WTC11 (cell line): ENCODE data around the gene OMA1.

Experiments
- FOXP1 ChIP-seq: sonication (generic); formaldehyde crosslinking; IDR thresholded peaks from 2 replicates; pipeline ENCODE4 v1.8.0; 2022; ENCODE audit warnings: missing genetic modification reagents, mild to moderate bottlenecking, moderate library complexity, borderline replicate concordance
- MXD4 ChIP-seq: fragments of 250-450 bp; sonication (Bioruptor Pico); IDR thresholded peaks from 2 replicates; pipeline ENCODE4 v1.8.0; 2021; ENCODE audit warnings: mild to moderate bottlenecking, moderate library complexity, borderline replicate concordance
- NFYB ChIP-seq: sonication (generic); formaldehyde crosslinking; conservative IDR thresholded peaks from 2 replicates; pipeline ENCODE4 v1.8.0; 2022; ENCODE audit warnings: low read depth, missing genetic modification reagents
- SP1 ChIP-seq: sonication (generic); formaldehyde crosslinking; conservative IDR thresholded peaks from 2 replicates; pipeline ENCODE4 v1.8.1; 2022; ENCODE audit warnings: missing genetic modification reagents
- ZNF317 ChIP-seq: sonication (generic); formaldehyde crosslinking; IDR thresholded peaks from 2 replicates; pipeline ENCODE4 v1.8.1; 2023; ENCODE audit warnings: low read depth, mild to moderate bottlenecking, moderate library complexity, missing genetic modification reagents, borderline replicate concordance
- TF ChIP-seq, protein P1 (sequence below): fragments of 200-600 bp; IDR thresholded peaks from 2 replicates; pipeline ENCODE4 v1.8.0; 2022; ENCODE audit warnings: antibody characterized with exemption
- TF ChIP-seq, protein P2 (sequence below): sonication (generic); formaldehyde crosslinking; IDR thresholded peaks from 2 replicates; pipeline ENCODE4 v1.8.0; 2023; ENCODE audit warnings: missing genetic modification reagents
- TF ChIP-seq, protein P3 (sequence below): sonication (generic); formaldehyde crosslinking; IDR thresholded peaks from 2 replicates; pipeline ENCODE4 v1.8.0; 2022; ENCODE audit warnings: mild to moderate bottlenecking, missing genetic modification reagents

DNA sequence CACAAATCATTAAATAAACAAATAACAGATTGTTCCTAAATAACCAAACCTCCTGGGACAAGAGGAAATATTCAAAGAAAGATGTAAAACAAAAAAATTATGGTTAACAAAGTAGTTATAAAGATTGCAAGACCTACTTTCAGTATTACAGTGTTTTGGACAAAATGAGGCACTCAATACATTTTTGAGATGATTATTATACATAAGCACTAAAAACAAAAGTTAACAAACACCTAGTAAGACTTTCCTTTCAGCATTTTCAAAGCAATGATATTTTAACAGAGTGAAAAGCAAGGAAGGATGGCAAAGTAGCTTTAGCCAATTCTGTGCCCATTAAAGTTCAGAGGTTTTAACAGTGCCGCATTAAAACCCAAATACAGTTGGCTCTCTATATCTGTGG, 17.2 kb downstream of the OMA1 start:
- TF ChIP-seq, protein P1, sequence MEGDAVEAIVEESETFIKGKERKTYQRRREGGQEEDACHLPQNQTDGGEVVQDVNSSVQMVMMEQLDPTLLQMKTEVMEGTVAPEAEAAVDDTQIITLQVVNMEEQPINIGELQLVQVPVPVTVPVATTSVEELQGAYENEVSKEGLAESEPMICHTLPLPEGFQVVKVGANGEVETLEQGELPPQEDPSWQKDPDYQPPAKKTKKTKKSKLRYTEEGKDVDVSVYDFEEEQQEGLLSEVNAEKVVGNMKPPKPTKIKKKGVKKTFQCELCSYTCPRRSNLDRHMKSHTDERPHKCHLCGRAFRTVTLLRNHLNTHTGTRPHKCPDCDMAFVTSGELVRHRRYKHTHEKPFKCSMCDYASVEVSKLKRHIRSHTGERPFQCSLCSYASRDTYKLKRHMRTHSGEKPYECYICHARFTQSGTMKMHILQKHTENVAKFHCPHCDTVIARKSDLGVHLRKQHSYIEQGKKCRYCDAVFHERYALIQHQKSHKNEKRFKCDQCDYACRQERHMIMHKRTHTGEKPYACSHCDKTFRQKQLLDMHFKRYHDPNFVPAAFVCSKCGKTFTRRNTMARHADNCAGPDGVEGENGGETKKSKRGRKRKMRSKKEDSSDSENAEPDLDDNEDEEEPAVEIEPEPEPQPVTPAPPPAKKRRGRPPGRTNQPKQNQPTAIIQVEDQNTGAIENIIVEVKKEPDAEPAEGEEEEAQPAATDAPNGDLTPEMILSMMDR: no peak
- TF ChIP-seq SP1 (CRISPR knock-in tag): no peak
- no peak for TF ChIP-seq NFYB
- TF ChIP-seq MXD4 (CRISPR knock-in tag): no peak
- TF ChIP-seq, protein P2, sequence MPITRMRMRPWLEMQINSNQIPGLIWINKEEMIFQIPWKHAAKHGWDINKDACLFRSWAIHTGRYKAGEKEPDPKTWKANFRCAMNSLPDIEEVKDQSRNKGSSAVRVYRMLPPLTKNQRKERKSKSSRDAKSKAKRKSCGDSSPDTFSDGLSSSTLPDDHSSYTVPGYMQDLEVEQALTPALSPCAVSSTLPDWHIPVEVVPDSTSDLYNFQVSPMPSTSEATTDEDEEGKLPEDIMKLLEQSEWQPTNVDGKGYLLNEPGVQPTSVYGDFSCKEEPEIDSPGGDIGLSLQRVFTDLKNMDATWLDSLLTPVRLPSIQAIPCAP (CRISPR knock-in tag): no peak
- TF ChIP-seq ZNF317: no peak
- TF ChIP-seq FOXP1 (CRISPR knock-in tag): no peak
- TF ChIP-seq, protein P3, sequence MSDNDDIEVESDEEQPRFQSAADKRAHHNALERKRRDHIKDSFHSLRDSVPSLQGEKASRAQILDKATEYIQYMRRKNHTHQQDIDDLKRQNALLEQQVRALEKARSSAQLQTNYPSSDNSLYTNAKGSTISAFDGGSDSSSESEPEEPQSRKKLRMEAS (CRISPR knock-in tag): no peak
